HEK293 (cell line): Measurements from ENCODE around the gene TMEM37.

Experiments
- CTCF ChIA-PET: fragments of 350-600 bp; formaldehyde crosslinking; extraction: SDS; loops from one replicate; lab custom pipeline; 2021; ENCODE audit warnings: antibody characterized with exemption; lab: Yijun Ruan, JAX
- POLR2A ChIA-PET: fragments of 300-600 bp; formaldehyde crosslinking; extraction: SDS; loops from one replicate; lab custom pipeline; 2020; ENCODE audit warnings: antibody characterized with exemption, inconsistent platforms; lab: Yijun Ruan, JAX
- H3K27ac ChIP-seq: fragments of 200-500 bp; sonication (Bioruptor generic); 2 replicates; pipeline ENCODE4 v1.5.1; 2014; ENCODE audit warnings: low read depth, low read length, control low read depth, inconsistent platforms; ENCODE audit errors: extremely low read depth
- H3K36me3 ChIP-seq, 2 experiments: fragments of 200-500 bp in 1 of 2; sonication (Bioruptor generic) in 1 of 2; 1 replicate in 1 of 2; 2 replicates in 1 of 2; pipeline ENCODE4 v1.5.1; 2014 to 2017; ENCODE audit warnings: inconsistent platforms in 2 of 2, low read length in 2 of 2; ENCODE audit not compliant: control insufficient read depth in 2 of 2, insufficient read depth in 1 of 2
- H3K4me1 ChIP-seq: fragments of 200-500 bp; sonication (Bioruptor generic); 2 replicates; pipeline ENCODE4 v1.5.1; 2014; ENCODE audit warnings: mild to moderate bottlenecking, low read length, inconsistent platforms; ENCODE audit not compliant: control insufficient read depth, insufficient read depth
- H3K4me3 ChIP-seq: 2 replicates; pipeline ENCODE4 v1.5.1; 2011; ENCODE audit warnings: low read depth, mild to moderate bottlenecking, control low read depth, low read length, moderate library complexity
- H3K9me3 ChIP-seq: fragments of 200-500 bp; sonication (Bioruptor generic); 2 replicates; pipeline ENCODE4 v1.5.1; 2014; ENCODE audit warnings: low read depth, low read length, inconsistent platforms; ENCODE audit not compliant: control insufficient read depth, insufficient read depth
- GLI4 ChIP-seq: fragments of 450-650 bp; formaldehyde crosslinking; IDR thresholded peaks from 2 replicates; pipeline ENCODE4 v1.5.1; 2016; ENCODE audit warnings: missing biosample characterization, missing genetic modification characterization
- OSR2 ChIP-seq: fragments of 450-650 bp; formaldehyde crosslinking; IDR thresholded peaks from 2 replicates; pipeline ENCODE4 v1.5.1; 2016; ENCODE audit warnings: missing biosample characterization, missing genetic modification characterization
- OVOL3 ChIP-seq: fragments of 450-650 bp; formaldehyde crosslinking; IDR thresholded peaks from 2 replicates; pipeline ENCODE4 v1.5.1; 2016; ENCODE audit warnings: missing biosample characterization, missing genetic modification characterization
- PRDM10 ChIP-seq: fragments of 450-650 bp; formaldehyde crosslinking; IDR thresholded peaks from 2 replicates; pipeline ENCODE4 v1.5.1; 2016; ENCODE audit warnings: missing biosample characterization, missing genetic modification characterization
- SCRT1 ChIP-seq: fragments of 450-650 bp; formaldehyde crosslinking; IDR thresholded peaks from 2 replicates; pipeline ENCODE4 v1.5.1; 2016; ENCODE audit warnings: missing biosample characterization, missing genetic modification characterization, borderline replicate concordance
- SCRT2 ChIP-seq: fragments of 450-650 bp; formaldehyde crosslinking; IDR thresholded peaks from 2 replicates; pipeline ENCODE4 v1.5.1; 2016; ENCODE audit warnings: missing biosample characterization, missing genetic modification characterization
- ZBTB49 ChIP-seq: fragments of 450-650 bp; formaldehyde crosslinking; IDR thresholded peaks from 2 replicates; pipeline ENCODE4 v1.5.1; 2016; ENCODE audit warnings: missing biosample characterization, missing genetic modification characterization, low read depth
- ZFP3 ChIP-seq: fragments of 450-650 bp; formaldehyde crosslinking; IDR thresholded peaks from 2 replicates; pipeline ENCODE4 v1.5.1; 2016; ENCODE audit warnings: low read depth, missing biosample characterization, missing genetic modification characterization
- ZNF114 ChIP-seq: fragments of 450-650 bp; formaldehyde crosslinking; IDR thresholded peaks from 2 replicates; pipeline ENCODE4 v1.5.0; 2017; ENCODE audit warnings: missing biosample characterization, missing genetic modification characterization
- ZNF140 ChIP-seq: fragments of 450-650 bp; formaldehyde crosslinking; IDR thresholded peaks from 2 replicates; pipeline ENCODE4 v1.5.1; 2016; ENCODE audit warnings: missing biosample characterization, missing genetic modification characterization
- ZNF146 ChIP-seq: fragments of 450-650 bp; formaldehyde crosslinking; IDR thresholded peaks from 2 replicates; pipeline ENCODE4 v1.5.1; 2016; ENCODE audit warnings: missing biosample characterization, missing genetic modification characterization
- ZNF266 ChIP-seq: fragments of 450-650 bp; formaldehyde crosslinking; IDR thresholded peaks from 2 replicates; pipeline ENCODE4 v1.5.1; 2016; ENCODE audit warnings: missing biosample characterization, missing genetic modification characterization, low read depth
- ZNF394 ChIP-seq: fragments of 450-650 bp; formaldehyde crosslinking; IDR thresholded peaks from 2 replicates; pipeline ENCODE4 v1.5.1; 2016; ENCODE audit warnings: missing biosample characterization, missing genetic modification characterization, mild to moderate bottlenecking, moderate library complexity, borderline replicate concordance
- ZNF404 ChIP-seq: fragments of 450-650 bp; formaldehyde crosslinking; IDR thresholded peaks from 2 replicates; pipeline ENCODE4 v1.5.1; 2017; ENCODE audit warnings: missing biosample characterization, missing genetic modification characterization
- ZNF510 ChIP-seq: fragments of 450-650 bp; formaldehyde crosslinking; IDR thresholded peaks from 2 replicates; pipeline ENCODE4 v1.5.1; 2018; ENCODE audit warnings: mild to moderate bottlenecking, missing genetic modification characterization, missing biosample characterization; ENCODE audit not compliant: insufficient replicate concordance
- ZNF544 ChIP-seq: fragments of 450-650 bp; formaldehyde crosslinking; IDR thresholded peaks from 2 replicates; pipeline ENCODE4 v1.5.0; 2017; ENCODE audit warnings: missing biosample characterization, missing genetic modification characterization
- ZNF549 ChIP-seq: fragments of 450-650 bp; IDR thresholded peaks from 2 replicates; pipeline ENCODE4 v1.5.1; 2018; ENCODE audit warnings: missing biosample characterization, missing genetic modification characterization, mild to moderate bottlenecking, inconsistent platforms, moderate library complexity
- ZNF624 ChIP-seq: fragments of 450-650 bp; formaldehyde crosslinking; IDR thresholded peaks from 2 replicates; pipeline ENCODE4 v1.5.1; 2017; ENCODE audit warnings: missing biosample characterization, missing genetic modification characterization
- ZNF626 ChIP-seq: fragments of 450-650 bp; sonication (Bioruptor Pico); formaldehyde crosslinking; IDR thresholded peaks from 2 replicates; pipeline ENCODE4 v1.5.1; 2018; ENCODE audit warnings: missing biosample characterization, missing genetic modification characterization, inconsistent platforms
- ZNF654 ChIP-seq: fragments of 450-650 bp; formaldehyde crosslinking; IDR thresholded peaks from 2 replicates; pipeline ENCODE4 v1.5.1; 2016; ENCODE audit warnings: low read depth, missing biosample characterization, missing genetic modification characterization
- ZNF664 ChIP-seq: fragments of 450-650 bp; formaldehyde crosslinking; IDR thresholded peaks from 2 replicates; pipeline ENCODE4 v1.5.1; 2016; ENCODE audit warnings: missing biosample characterization, missing genetic modification characterization
- ZNF747 ChIP-seq: fragments of 450-650 bp; formaldehyde crosslinking; IDR thresholded peaks from 2 replicates; pipeline ENCODE4 v1.5.1; 2016; ENCODE audit warnings: missing biosample characterization, missing genetic modification characterization
- ZNF837 ChIP-seq: fragments of 450-650 bp; formaldehyde crosslinking; IDR thresholded peaks from 2 replicates; pipeline ENCODE4 v1.5.1; 2016; ENCODE audit warnings: missing biosample characterization, missing genetic modification characterization
- ZSCAN16 ChIP-seq: fragments of 450-650 bp; formaldehyde crosslinking; IDR thresholded peaks from 2 replicates; pipeline ENCODE4 v1.5.1; 2016; ENCODE audit warnings: missing biosample characterization, missing genetic modification characterization
- TF ChIP-seq, protein P1 (sequence below): fragments of 450-650 bp; formaldehyde crosslinking; IDR thresholded peaks from 2 replicates; pipeline ENCODE4 v1.5.0; 2017; ENCODE audit warnings: missing biosample characterization, missing genetic modification characterization, borderline replicate concordance

The TMEM37 gene

DNA sequence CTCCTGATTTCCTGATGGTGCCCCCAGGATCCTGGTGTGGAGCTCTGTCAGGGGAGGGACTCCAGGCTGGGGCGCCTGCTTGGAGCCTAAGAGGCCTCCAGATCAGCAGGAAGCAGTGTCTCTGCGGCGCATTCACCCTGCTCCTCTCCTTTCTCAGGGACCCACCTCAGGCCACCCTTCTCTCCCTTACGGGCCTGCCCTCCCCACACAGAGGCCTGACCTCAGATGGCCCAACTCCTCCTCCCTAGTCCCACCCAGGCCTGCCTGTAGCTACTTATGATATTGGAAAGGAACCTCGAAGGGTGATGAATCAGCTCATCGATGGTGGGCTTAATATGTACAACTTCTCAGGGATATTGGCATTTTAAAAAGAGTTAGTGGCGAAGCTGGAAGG is 10.6 kb downstream of the TMEM37 start:
- ChIA-PET POLR2A (no interaction called here), CTCF (interaction anchor here (0.6 to 1.5 kb wide), 2 partner anchors 32 to 34 kb away, joined by 3 to 4 read pairs; no protein-coding TSS in a partner anchor)
- Histone ChIP-seq H3K9me3 (no peaks in the 10 kb centered on the region), H3K4me3 (no peak overlapping the region), H3K27ac (no peak overlapping the region), H3K4me1 (no peaks in the 10 kb centered on the region), H3K36me3 (peaks cover 0 to 1% of the 10 kb centered on the region in 2 experiments; a peak in 1 of 3 replicates)
- TF ChIP-seq ZNF266 (tag by site-specific recombination): no peak
- no peak for TF ChIP-seq ZNF624 (tag by site-specific recombination)
- no peak for TF ChIP-seq SCRT2 (tag by site-specific recombination)
- no peak for TF ChIP-seq ZNF394 (tag by site-specific recombination)
- no peak for TF ChIP-seq PRDM10 (tag by site-specific recombination)
- no peak for TF ChIP-seq ZBTB49 (tag by site-specific recombination)

DNA sequence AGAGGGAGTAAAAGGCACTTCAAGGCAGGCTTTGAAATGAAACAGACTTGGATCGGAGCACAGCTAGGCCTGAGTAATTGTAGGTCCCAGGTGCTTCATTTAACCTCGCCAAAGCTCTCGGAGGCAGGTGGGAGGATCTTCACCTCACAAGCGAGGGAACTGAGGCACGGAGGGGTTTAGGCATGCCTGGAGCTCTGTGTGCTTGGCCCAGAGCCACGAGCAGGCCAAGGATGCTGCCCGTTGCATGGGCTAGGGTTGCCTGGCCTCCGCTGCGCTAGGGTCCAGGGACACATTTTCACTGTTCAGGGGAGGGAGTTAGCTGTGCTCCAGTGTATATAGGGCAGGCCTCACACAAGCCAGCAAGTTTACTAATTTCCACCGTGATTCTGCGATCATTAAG is 11.2 kb downstream of the TMEM37 start:
- Histone ChIP-seq H3K27ac (no peak overlapping the region), H3K9me3 (no peaks in the 10 kb centered on the region), H3K4me1 (no peaks in the 10 kb centered on the region), H3K4me3 (no peak overlapping the region), H3K36me3 (no peaks in the 10 kb centered on the region)
- CTCF ChIA-PET: interaction anchor here (0.6 to 1.5 kb wide), 3 partner anchors 33 to 36 kb away, joined by 3 to 4 read pairs (median 4); no protein-coding TSS in a partner anchor
- POLR2A ChIA-PET: no interaction called here
- TF ChIP-seq ZNF404 (tag by site-specific recombination) (no peak), ZNF549 (tag by site-specific recombination) (0 out of 2 replicates have a peak, but pooled peaks have one; percentile 10), ZFP3 (tag by site-specific recombination) (no peak), ZNF626 (tag by site-specific recombination) (no peak), ZNF747 (tag by site-specific recombination) (no peak), ZNF664 (tag by site-specific recombination) (no peak), SCRT1 (tag by site-specific recombination) (no peak)

GRCh38 chr2:119446037-119446436 is 14.4 kb downstream of the TMEM37 start:
- POLR2A ChIA-PET: no interaction called here
- no peaks in the 10 kb centered on the region for H3K9me3 ChIP-seq
- no peak for TF ChIP-seq OVOL3 (tag by site-specific recombination)
- TF ChIP-seq ZSCAN16: no peak
- TF ChIP-seq, protein P1, sequence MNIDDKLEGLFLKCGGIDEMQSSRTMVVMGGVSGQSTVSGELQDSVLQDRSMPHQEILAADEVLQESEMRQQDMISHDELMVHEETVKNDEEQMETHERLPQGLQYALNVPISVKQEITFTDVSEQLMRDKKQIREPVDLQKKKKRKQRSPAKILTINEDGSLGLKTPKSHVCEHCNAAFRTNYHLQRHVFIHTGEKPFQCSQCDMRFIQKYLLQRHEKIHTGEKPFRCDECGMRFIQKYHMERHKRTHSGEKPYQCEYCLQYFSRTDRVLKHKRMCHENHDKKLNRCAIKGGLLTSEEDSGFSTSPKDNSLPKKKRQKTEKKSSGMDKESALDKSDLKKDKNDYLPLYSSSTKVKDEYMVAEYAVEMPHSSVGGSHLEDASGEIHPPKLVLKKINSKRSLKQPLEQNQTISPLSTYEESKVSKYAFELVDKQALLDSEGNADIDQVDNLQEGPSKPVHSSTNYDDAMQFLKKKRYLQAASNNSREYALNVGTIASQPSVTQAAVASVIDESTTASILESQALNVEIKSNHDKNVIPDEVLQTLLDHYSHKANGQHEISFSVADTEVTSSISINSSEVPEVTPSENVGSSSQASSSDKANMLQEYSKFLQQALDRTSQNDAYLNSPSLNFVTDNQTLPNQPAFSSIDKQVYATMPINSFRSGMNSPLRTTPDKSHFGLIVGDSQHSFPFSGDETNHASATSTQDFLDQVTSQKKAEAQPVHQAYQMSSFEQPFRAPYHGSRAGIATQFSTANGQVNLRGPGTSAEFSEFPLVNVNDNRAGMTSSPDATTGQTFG (tag by site-specific recombination): no peak
- no peak for TF ChIP-seq ZNF114 (tag by site-specific recombination)
- no peak for TF ChIP-seq ZNF146 (tag by site-specific recombination)
- no peak for TF ChIP-seq GLI4 (tag by site-specific recombination)
- TF ChIP-seq ZNF510 (tag by site-specific recombination): no peak
- TF ChIP-seq ZNF544 (tag by site-specific recombination): no peak
- no peak for TF ChIP-seq ZNF837
- TF ChIP-seq ZNF140 (tag by site-specific recombination): no peak
- TF ChIP-seq ZNF654 (tag by site-specific recombination): no peak
- TF ChIP-seq OSR2 (tag by site-specific recombination): no peak
- no peak overlapping the region for H3K27ac ChIP-seq
- H3K4me3 ChIP-seq: no peak overlapping the region
- no peaks in the 10 kb centered on the region for H3K36me3 ChIP-seq
- CTCF ChIA-PET: no interaction called here
- no peaks in the 10 kb centered on the region for H3K4me1 ChIP-seq
